ENCODE measurements around the gene TRIM2.

- TF ChIP-seq CTCF (conservative IDR thresholded peaks at IDR 0.05; ENCODE audit: low read depth, low read length) (no peak), EZH2 (IDR thresholded peaks at IDR 0.05; ENCODE audit: borderline replicate concordance, low read depth, low read length, poor library complexity, severe bottlenecking) (no peak)
Measured at GRCh38 chr4:153342751-153343552, 138.7 kb downstream of the TRIM2 start.

All from A673 (cell line).